ENCODE results near the gene IFITM1.

DNA sequence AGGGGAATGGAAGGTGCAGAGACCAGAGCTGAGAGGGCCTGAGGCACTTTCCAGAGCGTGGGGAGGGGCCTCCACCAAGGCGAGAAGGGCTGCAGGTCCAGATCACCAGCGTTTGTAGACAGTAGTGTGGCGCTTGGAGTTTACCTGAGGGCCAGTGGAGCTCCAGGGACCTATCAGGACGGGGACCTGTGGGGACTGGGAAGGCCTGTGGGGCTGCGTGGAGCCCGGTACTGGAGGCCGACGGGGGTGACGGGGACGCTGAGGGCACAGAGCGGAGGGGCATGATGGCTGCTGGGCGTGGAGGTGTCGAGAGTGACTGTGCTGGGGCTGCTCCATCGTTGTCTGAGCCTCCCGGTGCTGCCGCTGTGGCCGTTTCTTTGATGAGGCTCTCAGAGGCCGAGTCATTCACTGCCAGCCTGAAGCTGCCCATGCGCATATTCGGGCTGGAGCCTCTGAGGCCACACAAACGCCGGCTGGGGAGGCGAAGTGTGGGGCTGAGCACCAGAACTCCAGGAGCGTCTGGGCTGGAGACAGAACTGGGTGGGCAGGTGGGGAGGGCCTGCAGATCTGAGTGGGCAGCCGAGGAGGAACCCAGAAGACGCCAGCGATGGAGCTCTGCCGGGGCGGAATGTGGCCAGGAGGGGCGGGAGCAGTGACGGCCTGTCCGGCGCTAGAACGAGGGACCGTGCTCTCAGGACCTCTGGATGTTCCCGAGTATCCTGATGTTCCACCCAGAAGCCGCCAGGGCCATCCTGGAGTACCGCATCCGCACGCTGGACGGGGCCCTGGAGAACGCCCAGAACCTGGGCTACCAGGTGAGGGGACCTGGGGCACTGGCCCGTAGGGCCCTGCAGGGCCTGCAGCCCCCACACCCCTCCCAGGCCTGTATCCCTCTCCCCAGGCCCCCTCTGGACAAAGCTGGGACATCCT is 22.3 kb upstream of the IFITM1 start:
- TF ChIP-seq, protein P1, sequence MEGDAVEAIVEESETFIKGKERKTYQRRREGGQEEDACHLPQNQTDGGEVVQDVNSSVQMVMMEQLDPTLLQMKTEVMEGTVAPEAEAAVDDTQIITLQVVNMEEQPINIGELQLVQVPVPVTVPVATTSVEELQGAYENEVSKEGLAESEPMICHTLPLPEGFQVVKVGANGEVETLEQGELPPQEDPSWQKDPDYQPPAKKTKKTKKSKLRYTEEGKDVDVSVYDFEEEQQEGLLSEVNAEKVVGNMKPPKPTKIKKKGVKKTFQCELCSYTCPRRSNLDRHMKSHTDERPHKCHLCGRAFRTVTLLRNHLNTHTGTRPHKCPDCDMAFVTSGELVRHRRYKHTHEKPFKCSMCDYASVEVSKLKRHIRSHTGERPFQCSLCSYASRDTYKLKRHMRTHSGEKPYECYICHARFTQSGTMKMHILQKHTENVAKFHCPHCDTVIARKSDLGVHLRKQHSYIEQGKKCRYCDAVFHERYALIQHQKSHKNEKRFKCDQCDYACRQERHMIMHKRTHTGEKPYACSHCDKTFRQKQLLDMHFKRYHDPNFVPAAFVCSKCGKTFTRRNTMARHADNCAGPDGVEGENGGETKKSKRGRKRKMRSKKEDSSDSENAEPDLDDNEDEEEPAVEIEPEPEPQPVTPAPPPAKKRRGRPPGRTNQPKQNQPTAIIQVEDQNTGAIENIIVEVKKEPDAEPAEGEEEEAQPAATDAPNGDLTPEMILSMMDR (IDR thresholded peaks at IDR 0.05; ENCODE audit: borderline replicate concordance, extremely low read depth, low read length, poor library complexity, severe bottlenecking): no peak
- no peak for TF ChIP-seq EZH2 (IDR thresholded peaks at IDR 0.05; ENCODE audit: borderline replicate concordance, low read depth, low read length, severe bottlenecking)

Data from DND-41 (cell line).